ENCODE measurements around the gene EGFL7. TPM values are rescaled to one million over a fixed set of nuclear protein-coding genes. Genes with fewer than 3 reads are reported as not detected.

EGFL7 gene
- total and polyA plus RNA-seq, 4 donors = 32.1 to 39.7 (median 36.5) TPM

- H3K4me3 ChIP-seq (ENCODE audit: low read depth in 1 of 3, low read length in 3 of 3) = no peak overlapping the region
- TF ChIP-seq RXRA (IDR thresholded peaks at IDR 0.05) = no peak
- no peak for TF ChIP-seq FOXA1 (IDR thresholded peaks at IDR 0.05)
- no peak for TF ChIP-seq ATF3 (IDR thresholded peaks at IDR 0.05)
- peaks cover 0 to 5% (median 0%) of the 10 kb centered on the region in 4 donors for H3K4me1 ChIP-seq (ENCODE audit: control insufficient read depth in 4 of 4, insufficient read depth in 4 of 4, low read length in 3 of 4)
- no peak overlapping the region for H3K27ac ChIP-seq (ENCODE audit: low read depth in 1 of 2, low read length in 2 of 2)
- no peaks in the 10 kb centered on the region for H3K27me3 ChIP-seq (ENCODE audit: control insufficient read depth in 4 of 4, insufficient read depth in 4 of 4, low read length in 3 of 4)
- DNase-seq (ENCODE audit: low spot score) = no peak
- no peak overlapping the region for H3K9ac ChIP-seq (ENCODE audit: low read depth in 1 of 2, low read length in 2 of 2)
- H3K9me3 ChIP-seq (ENCODE audit: control insufficient read depth in 4 of 4, low read length in 3 of 4) = no peaks in the 10 kb centered on the region
- H3K36me3 ChIP-seq (ENCODE audit: control insufficient read depth in 4 of 4, insufficient read depth in 3 of 4, low read depth in 1 of 4, low read length in 3 of 4) = no peaks in the 10 kb centered on the region
- 71% methylated on average over 43 of the region's 43 CpGs for WGBS
These were observed 9.2 kb upstream of the EGFL7 start for GRCh38 chr9:136653323-136654079.

- H3K27me3 ChIP-seq (ENCODE audit: control insufficient read depth in 4 of 4, insufficient read depth in 4 of 4, low read length in 3 of 4) = no peaks in the 10 kb centered on the region
- no peak for DNase-seq (ENCODE audit: low spot score)
- peaks cover 0 to 5% (median 0%) of the 10 kb centered on the region in 4 donors for H3K4me1 ChIP-seq (ENCODE audit: control insufficient read depth in 4 of 4, insufficient read depth in 4 of 4, low read length in 3 of 4)
- H3K27ac ChIP-seq (ENCODE audit: low read depth in 1 of 2, low read length in 2 of 2) = peak overlapping the region; percentile 64 to 75
- no peak overlapping the region for H3K4me3 ChIP-seq (ENCODE audit: low read depth in 1 of 3, low read length in 3 of 3)
- H3K9ac ChIP-seq (ENCODE audit: low read depth in 1 of 2, low read length in 2 of 2) = no peak overlapping the region
- 75% methylated on average over 15 of the region's 15 CpGs for WGBS
- no peaks in the 10 kb centered on the region for H3K36me3 ChIP-seq (ENCODE audit: control insufficient read depth in 4 of 4, insufficient read depth in 3 of 4, low read depth in 1 of 4, low read length in 3 of 4)
- H3K9me3 ChIP-seq (ENCODE audit: control insufficient read depth in 4 of 4, low read length in 3 of 4) = no peaks in the 10 kb centered on the region
- TF ChIP-seq ZBTB33 (IDR thresholded peaks at IDR 0.05) = no peak
These were observed 7.7 kb upstream of the EGFL7 start for GRCh38 chr9:136654820-136655535.

GRCh38 chr9:136655536-136656182 lies 7.1 kb upstream of the EGFL7 start:
- H3K27me3 ChIP-seq (ENCODE audit: control insufficient read depth in 4 of 4, insufficient read depth in 4 of 4, low read length in 3 of 4) = no peaks in the 10 kb centered on the region
- TF ChIP-seq HNF4G (IDR thresholded peaks at IDR 0.05) = no peak
- TF ChIP-seq RXRA (IDR thresholded peaks at IDR 0.05) = peak; percentile 15 to 23
- TF ChIP-seq SP1 (IDR thresholded peaks at IDR 0.05) = peak; percentile 55
- TF ChIP-seq NR2F2 (IDR thresholded peaks at IDR 0.05) = peak; percentile 99
- H3K9ac ChIP-seq (ENCODE audit: low read depth in 1 of 2, low read length in 2 of 2) = no peak overlapping the region
- no peaks in the 10 kb centered on the region for H3K9me3 ChIP-seq (ENCODE audit: control insufficient read depth in 4 of 4, low read length in 3 of 4)
- H3K4me3 ChIP-seq (ENCODE audit: low read depth in 1 of 3, low read length in 3 of 3) = no peak overlapping the region
- H3K27ac ChIP-seq (ENCODE audit: low read depth in 1 of 2, low read length in 2 of 2) = peak overlapping the region; percentile 64 to 75
- peak; percentile 43 for DNase-seq (ENCODE audit: low spot score)
- WGBS = 51% methylated on average over 18 of the region's 18 CpGs
- no peaks in the 10 kb centered on the region for H3K36me3 ChIP-seq (ENCODE audit: control insufficient read depth in 4 of 4, insufficient read depth in 3 of 4, low read depth in 1 of 4, low read length in 3 of 4)
- peaks cover 0 to 5% (median 0%) of the 10 kb centered on the region in 4 donors for H3K4me1 ChIP-seq (ENCODE audit: control insufficient read depth in 4 of 4, insufficient read depth in 4 of 4, low read length in 3 of 4)

GRCh38 chr9:136656183-136656738 lies 6.5 kb upstream of the EGFL7 start:
- Histone ChIP-seq H3K4me1 (ENCODE audit: control insufficient read depth in 4 of 4, insufficient read depth in 4 of 4, low read length in 3 of 4) (peaks cover 0 to 5% (median 0%) of the 10 kb centered on the region in 4 donors), H3K27me3 (ENCODE audit: control insufficient read depth in 4 of 4, insufficient read depth in 4 of 4, low read length in 3 of 4) (no peaks in the 10 kb centered on the region), H3K27ac (ENCODE audit: low read depth in 1 of 2, low read length in 2 of 2) (peak overlapping the region; percentile 46 to 58), H3K4me3 (ENCODE audit: low read depth in 1 of 3, low read length in 3 of 3) (no peak overlapping the region), H3K36me3 (ENCODE audit: control insufficient read depth in 4 of 4, insufficient read depth in 3 of 4, low read depth in 1 of 4, low read length in 3 of 4) (no peaks in the 10 kb centered on the region), H3K9ac (ENCODE audit: low read depth in 1 of 2, low read length in 2 of 2) (no peak overlapping the region), H3K9me3 (ENCODE audit: control insufficient read depth in 4 of 4, low read length in 3 of 4) (no peaks in the 10 kb centered on the region)
- peak; percentile 30 for DNase-seq (ENCODE audit: low spot score)
- TF ChIP-seq EGR1 (IDR thresholded peaks at IDR 0.05; ENCODE audit: low read depth in 2 of 2) (no peak), ZBTB33 (IDR thresholded peaks at IDR 0.05) (no peak), NR2F2 (IDR thresholded peaks at IDR 0.05) (peak; percentile 5)
- WGBS = 54% methylated on average over 11 of the region's 11 CpGs
